DLD1 (cell line): ENCODE results near the gene ACYP1.

Experiments
- in situ Hi-C: cut with HindIII; loops from 2 replicates; pipeline ENCODE4 v1.10.0; 2017; ENCODE audit warnings: low sequenced_read_pairs

The ACYP1 gene

DNA sequence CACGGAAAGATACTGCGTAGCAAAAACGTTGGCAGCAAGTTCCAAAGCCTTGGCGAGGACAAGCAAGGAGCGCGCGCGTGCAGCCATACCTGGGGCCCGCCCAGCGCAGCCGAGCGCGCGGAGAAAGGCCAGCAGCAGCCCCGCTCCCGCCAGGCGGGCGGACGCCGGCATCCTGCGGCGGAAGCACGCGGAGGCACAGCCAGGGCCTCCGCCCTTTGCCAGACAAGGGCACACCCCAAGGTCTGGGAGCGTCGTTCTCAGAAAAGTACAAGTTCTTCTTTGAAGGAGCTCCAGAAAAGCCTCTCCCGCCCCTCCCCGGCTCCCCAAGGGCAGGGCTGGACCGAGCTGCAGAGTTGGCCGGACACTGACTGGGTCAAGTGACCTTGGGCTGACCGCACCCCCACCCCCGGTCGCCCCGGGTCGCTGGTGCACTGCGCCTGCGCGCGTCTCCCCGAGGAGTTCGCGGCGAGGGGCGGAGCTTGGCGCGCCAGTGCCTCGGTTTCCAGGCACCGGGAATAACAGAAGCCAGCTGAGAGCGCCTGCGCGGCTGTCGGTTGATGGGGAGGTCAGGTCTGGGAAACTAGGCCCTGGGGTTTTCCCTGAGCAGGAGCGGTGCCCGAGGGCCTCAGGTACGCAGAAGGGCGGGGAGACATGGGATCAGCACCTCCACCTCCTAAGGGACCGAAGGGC is 5.4 kb upstream of the ACYP1 start, which contains the start of gene ZC2HC1C:
Gene ZC2HC1C, plus strand, starts transcription at position 521 of the 690 bp plus-strand sequence. CDS start 933 bp downstream, outside the sequence.
- in situ Hi-C loops = loop anchor here (10.0 kb wide), 1 partner anchor 224 kb away; no protein-coding TSS in a partner anchor

- in situ Hi-C loops = loop anchor here (10.0 kb wide), 1 partner anchor 224 kb away; no protein-coding TSS in a partner anchor
Observed at GRCh38 chr14:75068294-75069120, 4.7 kb upstream of the ACYP1 start.

DNA sequence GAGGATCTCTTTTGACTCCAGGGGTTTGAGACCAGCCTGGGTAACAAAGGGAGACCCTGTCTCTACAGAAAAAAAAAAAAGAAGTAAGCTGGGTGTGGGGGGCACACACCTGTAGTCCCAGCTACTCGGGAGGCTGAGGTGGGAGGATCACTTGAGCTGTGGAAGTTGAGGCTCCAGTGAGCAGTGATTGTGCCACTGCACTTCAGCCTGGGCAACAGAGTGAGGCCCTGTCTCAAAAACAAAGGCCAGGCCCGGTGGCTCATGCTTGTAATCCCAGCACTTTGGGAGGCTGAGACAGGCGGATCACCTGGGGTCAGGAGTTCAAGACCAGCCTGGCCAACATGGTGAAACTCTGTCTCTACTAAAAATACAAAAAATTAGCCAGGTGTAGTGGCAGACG is 3.9 kb upstream of the ACYP1 start:
- in situ Hi-C loops = loop anchor here (10.0 kb wide), 1 partner anchor 223 kb away; no protein-coding TSS in a partner anchor

- in situ Hi-C loops = loop anchor here (10.0 kb wide), 1 partner anchor 222 kb away; no protein-coding TSS in a partner anchor
Observed at GRCh38 chr14:75067212-75067611, 3.4 kb upstream of the ACYP1 start.

DNA sequence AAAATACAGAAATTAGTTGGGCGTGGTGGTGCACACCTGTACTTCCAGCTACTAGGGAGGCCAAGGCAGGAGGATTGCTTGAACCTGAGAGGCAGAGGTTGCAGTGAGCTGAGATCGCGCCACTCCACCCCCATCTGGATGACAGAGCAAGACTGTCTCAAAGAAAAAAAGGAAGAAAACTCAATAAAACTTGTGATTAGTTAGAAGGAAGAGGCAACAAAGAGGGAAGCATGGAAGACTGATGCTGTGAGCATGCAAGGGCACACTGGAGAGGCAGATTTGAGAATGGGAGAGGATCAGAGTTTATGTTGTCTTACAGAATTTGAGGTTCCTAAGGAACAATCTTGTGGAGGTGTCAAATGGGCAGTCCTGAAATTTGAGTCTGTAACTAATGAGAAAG is 2.9 kb upstream of the ACYP1 start:
- in situ Hi-C loops = loop anchor here (10.0 kb wide), 1 partner anchor 222 kb away; no protein-coding TSS in a partner anchor

DNA sequence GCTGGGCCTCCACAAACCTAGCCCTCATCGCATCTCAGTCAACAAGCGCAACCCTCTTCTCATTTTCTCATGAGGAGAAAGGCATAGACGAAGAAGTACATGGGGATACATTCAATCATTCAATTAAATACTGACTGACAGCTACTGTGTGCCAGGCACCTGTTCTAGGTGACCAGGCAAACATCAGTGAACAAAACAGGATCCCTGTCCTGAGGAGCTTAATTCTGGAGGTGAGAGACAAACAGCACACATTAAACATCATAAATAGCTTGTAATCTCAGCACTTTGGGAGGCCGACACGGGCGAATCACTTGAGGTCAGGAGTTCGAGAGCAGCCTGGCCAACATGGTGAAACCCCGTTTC is 362 bp upstream of the ACYP1 start:
- in situ Hi-C loops = loop anchor here (10.0 kb wide), 1 partner anchor 219 kb away; no protein-coding TSS in a partner anchor

GRCh38 chr14:75063013-75063412 is 811 bp downstream of the ACYP1 start:
- in situ Hi-C loops = loop anchor here (10.0 kb wide), 1 partner anchor 218 kb away; no protein-coding TSS in a partner anchor

- in situ Hi-C loops = loop anchor here (10.0 kb wide), 1 partner anchor 216 kb away; no protein-coding TSS in a partner anchor
Observed at GRCh38 chr14:75060420-75060819, 3.4 kb downstream of the ACYP1 start.

DNA sequence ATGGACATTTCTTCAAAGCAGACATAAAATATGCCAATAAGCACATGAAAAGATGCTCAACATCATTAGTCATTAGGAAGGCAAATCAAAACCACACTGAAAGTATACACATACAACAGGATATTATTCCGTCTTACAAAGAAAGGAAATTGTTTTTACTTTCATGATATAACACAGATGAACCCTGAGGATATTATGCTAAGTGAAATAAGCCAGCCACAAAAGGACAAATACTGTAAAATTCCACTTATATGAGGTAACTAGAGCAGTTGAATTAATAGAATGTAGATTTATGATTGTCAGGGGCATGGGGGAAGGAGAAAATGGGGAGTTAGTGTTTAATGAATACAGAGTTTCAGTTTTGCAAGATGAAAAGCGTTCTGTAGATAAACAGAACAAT is 4.2 kb downstream of the ACYP1 start:
- in situ Hi-C loops = loop anchor here (10.0 kb wide), 1 partner anchor 215 kb away; no protein-coding TSS in a partner anchor

DNA sequence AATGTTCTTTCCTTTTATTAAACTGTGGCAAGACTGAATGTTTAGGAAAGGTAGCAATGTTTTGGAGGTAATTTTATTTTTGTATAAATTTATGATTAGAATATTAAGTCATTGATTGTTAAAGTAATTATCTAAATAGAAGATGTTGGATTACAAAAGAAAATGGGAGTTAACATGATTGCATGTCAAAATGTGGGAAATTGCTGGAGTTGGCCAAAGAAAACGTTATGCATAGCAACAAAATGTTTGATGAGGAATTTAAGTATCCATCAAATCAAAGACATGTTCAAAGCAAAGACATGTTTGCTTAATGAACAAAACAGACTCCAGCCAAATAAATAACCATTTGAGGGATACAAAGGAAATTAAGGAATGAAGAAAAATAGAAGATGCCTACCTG is 9.4 kb downstream of the ACYP1 start:
- in situ Hi-C loops = no loop called here

DNA sequence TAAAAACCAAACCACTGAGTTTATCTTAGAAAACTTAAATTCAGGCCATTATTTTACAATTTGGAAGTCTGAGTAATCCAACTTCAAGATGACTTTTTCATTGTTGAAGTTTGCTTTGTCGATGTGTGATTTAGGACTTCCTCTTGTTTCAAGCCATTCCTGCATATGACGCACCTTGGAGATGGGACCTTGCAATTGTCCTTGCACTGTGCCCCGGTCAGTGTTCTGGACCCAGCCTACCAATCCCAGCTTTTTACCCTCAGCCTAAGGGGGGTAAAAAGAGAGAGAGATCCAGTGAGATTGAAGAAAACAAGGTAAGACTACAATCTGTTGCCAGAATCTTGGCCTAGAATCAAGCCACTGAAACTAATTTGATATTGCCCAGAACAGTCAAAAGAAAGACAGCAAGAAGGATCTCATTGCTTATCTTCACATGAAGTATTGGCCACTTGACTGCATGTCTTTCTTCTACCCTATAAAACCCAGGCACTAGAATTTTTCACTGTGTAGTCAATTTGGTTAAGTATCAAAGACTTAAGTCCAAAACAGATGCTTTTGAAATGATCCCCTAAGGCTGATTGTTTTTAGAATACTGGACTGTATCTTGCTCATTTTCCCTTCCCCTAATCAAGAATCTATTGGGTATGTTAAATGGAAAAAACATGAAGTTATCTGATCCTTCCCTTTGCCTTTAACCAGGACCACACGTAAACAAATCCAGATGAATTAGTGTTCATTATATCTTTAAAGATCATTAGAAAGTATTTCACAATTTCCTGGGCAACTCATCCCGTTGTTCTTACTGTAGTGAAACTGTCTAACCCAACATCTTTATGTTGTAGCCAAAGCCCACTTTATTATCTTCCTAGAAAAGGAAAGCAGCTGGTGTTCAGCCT is 10.2 kb downstream of the ACYP1 start:
- in situ Hi-C loops = no loop called here

DNA sequence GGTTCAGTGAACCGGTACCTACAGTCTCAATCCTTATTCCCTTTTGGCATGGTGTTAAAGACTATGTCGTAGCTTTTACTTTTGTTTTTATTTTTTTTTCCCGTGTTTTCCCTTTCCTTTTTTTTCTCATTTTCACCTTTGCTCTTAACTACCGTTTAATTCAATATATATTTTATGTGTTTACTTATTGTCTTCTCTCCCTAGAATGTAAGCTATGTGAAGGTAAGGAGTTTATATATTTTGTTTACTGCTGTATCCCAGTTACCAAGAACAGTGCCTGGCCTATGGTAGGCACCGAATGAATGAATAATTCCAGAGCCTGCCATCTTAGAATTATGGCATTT is 12.3 kb downstream of the ACYP1 start:
- in situ Hi-C loops = no loop called here

GRCh38 chr14:75050852-75051555 is 12.8 kb downstream of the ACYP1 start, which contains the start of gene MLH3:
MLH3 (minus strand) TSS chr14:75051467; CDS start chr14:75049655, 1,812 bp downstream.
- in situ Hi-C loops = no loop called here

- in situ Hi-C loops = no loop called here
Observed at GRCh38 chr14:75049731-75050201, 14.1 kb downstream of the ACYP1 start.

- in situ Hi-C loops = no loop called here
Observed at GRCh38 chr14:75049136-75049535, 14.7 kb downstream of the ACYP1 start.

DNA sequence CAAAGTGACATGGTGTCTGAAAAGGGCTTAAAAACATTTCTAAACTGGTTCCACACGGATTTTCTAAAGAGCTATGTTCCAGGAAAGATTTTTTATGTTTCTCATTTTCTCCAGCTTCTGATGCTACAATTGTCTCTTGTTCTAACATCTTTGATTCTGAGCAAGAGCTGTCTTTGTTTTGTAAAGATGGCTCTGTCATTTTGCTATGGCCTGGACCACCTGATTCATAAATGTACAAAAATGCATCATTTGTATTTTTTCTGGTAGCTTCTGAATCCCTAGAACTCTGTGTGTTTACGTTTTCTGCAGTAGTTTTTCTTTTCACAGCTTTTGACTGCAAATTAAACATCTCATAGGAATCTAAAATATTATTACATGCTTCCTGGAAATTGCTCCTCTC is 15.7 kb downstream of the ACYP1 start:
- in situ Hi-C loops = no loop called here

GRCh38 chr14:75047506-75047905 is 16.3 kb downstream of the ACYP1 start:
- in situ Hi-C loops = no loop called here

DNA sequence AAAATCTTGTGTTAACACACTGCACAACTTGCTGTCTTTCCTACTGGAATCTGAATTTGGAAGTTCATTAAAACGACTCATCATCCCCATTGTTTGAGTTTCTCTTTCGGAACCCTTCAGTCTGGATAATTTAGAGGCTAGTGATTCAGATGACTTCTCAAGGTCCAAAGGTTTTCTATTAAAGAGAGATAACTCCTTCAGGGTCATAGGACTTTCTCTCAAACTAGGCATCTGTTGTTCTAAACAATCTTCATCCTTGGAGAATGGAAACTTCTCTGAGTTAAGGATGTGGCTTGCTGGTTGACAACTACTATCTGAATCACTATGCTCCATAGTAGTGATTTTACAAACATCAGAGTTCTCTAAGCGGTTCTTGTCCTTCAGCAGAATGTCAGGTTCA is 16.9 kb downstream of the ACYP1 start:
- in situ Hi-C loops = no loop called here

DNA sequence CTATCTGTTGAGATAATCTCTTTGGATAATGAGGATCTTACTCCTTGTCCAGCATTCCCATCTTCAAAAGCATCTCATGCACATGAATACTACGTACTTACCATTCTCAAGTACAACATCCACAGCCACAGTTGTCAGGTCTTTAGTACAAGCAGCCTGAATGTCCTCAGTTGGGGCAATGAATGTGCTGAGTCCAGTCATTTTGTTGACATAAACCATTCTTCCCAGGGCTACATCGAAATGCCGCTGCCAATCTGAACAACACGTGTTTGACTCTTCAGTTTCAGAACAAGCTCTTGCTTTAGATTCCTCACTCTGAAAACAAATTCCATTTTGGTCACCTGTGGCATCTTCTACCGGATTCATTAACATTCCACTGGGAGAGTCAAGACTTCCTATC is 17.5 kb downstream of the ACYP1 start:
- in situ Hi-C loops = no loop called here

- in situ Hi-C loops = no loop called here
Observed at GRCh38 chr14:75044752-75045151, 19.1 kb downstream of the ACYP1 start.
